Brain pericyte (primary cell): ENCODE measurements around the gene OTUB1.
"Not testable (repeated sequence)": the region's sequence is repeated elsewhere in the genome, so short reads cannot be mapped to it uniquely, and the experiment has no call there.

Experiments
- DNase-seq: peaks from one replicate; pipeline ENCODE4 v3.0.0-alpha.2; 2012; ENCODE audit warnings: low read depth, low spot score

The OTUB1 gene

DNA sequence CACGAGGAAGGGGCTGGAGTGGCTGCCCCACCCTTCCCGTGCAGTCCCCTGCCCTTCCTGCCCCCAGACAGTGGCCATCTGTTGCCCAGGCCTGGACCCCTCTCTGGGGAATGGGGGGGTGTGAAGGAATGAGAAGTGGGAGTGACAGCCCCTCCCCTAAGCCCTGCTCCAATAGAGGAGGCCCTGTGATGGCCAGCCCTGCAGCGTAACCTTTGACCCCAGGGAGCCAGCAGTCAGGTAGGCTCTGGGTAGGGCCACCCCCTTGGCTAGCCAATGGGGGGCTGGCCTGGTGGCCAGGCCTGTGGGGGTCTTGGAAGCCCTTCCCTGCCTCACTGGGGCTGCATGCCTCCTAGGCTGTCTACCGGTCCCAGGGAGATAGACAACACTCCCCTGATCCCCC, 56.1 kb downstream of the OTUB1 start:
- no peak for DNase-seq

GRCh38 chr11:64043545-64043944, 57.3 kb downstream of the OTUB1 start:
- no peak for DNase-seq

DNA sequence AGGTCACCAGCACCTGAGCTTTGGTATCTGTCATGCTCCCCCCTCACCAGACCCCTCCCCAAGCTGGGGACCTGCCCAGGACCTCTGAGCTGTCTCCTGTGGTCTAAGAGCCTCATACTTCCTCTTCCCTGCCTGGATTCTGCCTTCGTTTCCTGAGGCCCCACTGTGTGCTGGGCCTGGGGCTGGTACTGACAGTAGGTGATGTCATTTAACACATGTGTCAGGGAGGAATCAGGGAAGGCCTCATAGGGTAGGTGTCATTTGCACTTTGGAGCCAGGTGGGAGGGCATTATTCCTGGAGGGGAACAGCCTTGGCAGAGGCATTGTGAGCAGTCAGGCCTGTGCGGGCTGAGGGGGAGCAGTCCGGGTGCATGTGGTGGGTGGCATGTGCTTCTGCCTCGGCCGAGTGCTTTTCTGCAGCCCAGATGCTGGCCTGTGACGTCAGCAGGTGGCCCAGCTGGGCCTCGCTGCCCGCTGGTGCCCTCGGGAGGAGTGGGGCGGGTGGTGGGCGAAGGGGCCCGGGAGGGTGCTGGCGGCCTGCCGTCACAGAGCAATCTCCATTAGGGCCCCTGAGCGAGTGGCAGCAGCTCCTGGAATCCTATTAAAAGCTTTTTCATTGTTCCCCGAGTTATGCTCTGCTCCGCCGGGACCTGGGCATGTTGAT, 58.6 kb downstream of the OTUB1 start:
- no peak for DNase-seq

DNA sequence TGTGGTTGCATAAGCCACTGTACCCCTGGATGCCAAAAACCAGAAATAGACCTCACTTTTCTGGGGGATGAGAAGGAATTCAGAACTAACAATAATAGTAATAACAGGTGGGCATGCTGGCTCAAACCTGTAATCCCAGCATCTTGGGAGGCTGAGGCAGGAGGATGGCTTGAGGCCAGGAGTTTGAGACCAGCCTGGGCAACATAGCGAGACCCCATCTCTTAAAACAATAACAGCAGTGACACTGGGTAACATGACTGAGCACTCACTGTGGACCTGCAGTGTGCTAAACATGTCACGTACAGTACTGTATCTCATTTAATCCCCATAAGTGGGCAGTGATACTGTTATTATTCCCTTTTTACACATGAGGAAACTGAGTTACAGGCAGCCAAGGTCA, 59.5 kb downstream of the OTUB1 start:
- DNase-seq = no peak

GRCh38 chr11:64047373-64047772, 61.1 kb downstream of the OTUB1 start:
- DNase-seq = not testable (repeated sequence)
